Measurements from ENCODE around the gene COX7A2L.

GRCh38 chr2:42336361-42336965 is 24.6 kb downstream of the COX7A2L start:
- no peak for TF ChIP-seq CTCF (IDR thresholded peaks at IDR 0.05 in 4 of 5, conservative IDR thresholded peaks at IDR 0.05 in 1 of 5)
- TF ChIP-seq POLR2A (IDR thresholded peaks at IDR 0.05) = no peak
